ENCODE data around the gene OAT. TPM values are rescaled to one million over a fixed set of nuclear protein-coding genes. Genes with fewer than 3 reads are reported as not detected.
"Not testable (repeated sequence)": the region's sequence is repeated elsewhere in the genome, so short reads cannot be mapped to it uniquely, and the experiment has no call there.

The OAT gene
- total RNA-seq, 2 donors from 2014 or later: 22.8 to 40.9 TPM

DNA sequence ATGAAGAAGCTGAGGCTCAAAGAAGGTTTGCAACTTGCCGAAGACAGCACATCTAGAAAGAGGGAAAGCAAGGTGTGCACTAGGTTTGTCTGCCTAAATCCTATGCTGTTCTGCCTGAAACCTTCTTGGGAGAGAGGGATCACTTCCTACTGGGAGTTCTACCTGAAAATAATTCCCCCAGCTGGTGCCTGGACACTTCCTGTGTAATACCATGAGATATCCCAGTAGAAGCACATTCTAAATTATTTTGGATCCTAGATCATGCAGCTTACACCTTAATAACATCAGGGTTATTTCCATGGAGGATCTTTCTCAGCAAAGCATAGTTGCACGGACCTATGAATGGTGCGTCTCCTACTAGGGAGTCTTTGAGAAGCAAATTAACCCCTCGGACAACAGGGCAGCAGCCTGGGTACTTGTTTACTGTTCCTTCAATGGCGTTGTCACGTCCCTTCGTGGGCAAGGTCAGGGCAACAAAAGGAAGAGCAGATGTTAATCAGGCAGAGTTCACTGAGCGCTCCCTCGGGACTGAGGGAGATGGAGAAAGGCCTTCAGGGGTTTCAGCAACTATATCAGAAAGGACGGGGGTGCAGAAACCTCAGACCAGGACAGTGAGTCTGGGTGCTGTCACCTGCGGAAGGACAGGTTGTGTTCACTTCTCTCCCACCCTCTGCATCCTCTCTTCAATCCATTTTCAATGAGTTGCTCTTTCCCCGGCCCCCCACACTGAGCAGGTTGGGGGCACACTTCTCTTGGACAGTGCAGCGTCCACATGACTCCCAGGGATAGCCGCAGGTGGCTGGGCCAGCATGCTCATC lies 44.0 kb downstream of the OAT start:
- Histone ChIP-seq H3K27me3 (no peaks in the 10 kb centered on the region), H3K36me3 (replicated peaks in 1 of 2; ENCODE audit: insufficient read depth in 1 of 2, low read depth in 2 of 2) (no peaks in the 10 kb centered on the region), H3K4me1 (no peaks in the 10 kb centered on the region), H3K9me3 (no peaks in the 10 kb centered on the region), H3K4me3 (no peak overlapping the region), H3K27ac (no peak overlapping the region)
- 54 to 59% methylated on average over 12 to 14 of the region's 14 CpGs for WGBS, 2 donors
- intact Hi-C loops (cut with DNase I): no loop called here
- DNase-seq: no peak
- no peak for ATAC-seq
- TF ChIP-seq, protein P1, sequence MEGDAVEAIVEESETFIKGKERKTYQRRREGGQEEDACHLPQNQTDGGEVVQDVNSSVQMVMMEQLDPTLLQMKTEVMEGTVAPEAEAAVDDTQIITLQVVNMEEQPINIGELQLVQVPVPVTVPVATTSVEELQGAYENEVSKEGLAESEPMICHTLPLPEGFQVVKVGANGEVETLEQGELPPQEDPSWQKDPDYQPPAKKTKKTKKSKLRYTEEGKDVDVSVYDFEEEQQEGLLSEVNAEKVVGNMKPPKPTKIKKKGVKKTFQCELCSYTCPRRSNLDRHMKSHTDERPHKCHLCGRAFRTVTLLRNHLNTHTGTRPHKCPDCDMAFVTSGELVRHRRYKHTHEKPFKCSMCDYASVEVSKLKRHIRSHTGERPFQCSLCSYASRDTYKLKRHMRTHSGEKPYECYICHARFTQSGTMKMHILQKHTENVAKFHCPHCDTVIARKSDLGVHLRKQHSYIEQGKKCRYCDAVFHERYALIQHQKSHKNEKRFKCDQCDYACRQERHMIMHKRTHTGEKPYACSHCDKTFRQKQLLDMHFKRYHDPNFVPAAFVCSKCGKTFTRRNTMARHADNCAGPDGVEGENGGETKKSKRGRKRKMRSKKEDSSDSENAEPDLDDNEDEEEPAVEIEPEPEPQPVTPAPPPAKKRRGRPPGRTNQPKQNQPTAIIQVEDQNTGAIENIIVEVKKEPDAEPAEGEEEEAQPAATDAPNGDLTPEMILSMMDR (IDR thresholded peaks at IDR 0.05): no peak
- no peak for TF ChIP-seq POLR2A (IDR thresholded peaks at IDR 0.05)

DNA sequence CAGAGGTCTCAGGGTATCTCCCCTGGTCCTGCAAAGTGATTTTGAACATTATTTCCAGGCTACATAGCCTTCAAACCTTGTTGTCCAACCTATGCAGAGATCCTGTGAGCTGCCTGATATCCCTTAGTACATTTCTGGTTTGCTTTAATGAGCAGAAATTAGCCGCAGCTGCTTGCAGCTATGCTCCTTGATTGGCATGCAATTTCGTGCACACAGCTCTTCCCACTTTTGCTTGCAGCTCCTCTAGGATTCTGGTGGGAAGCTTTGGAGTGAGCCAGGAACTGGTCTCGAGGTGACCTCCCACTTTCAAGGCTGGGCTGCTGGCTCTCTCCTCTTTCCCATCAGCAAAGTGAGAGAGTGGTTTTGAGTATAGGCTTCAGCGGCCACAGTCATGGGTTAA lies 45.8 kb downstream of the OAT start:
- Histone ChIP-seq H3K4me3 (no peak overlapping the region), H3K27ac (no peak overlapping the region), H3K27me3 (no peaks in the 10 kb centered on the region), H3K9me3 (no peaks in the 10 kb centered on the region), H3K4me1 (no peaks in the 10 kb centered on the region), H3K36me3 (replicated peaks in 1 of 2; ENCODE audit: insufficient read depth in 1 of 2, low read depth in 2 of 2) (no peaks in the 10 kb centered on the region)
- no peak for TF ChIP-seq POLR2A (IDR thresholded peaks at IDR 0.05)
- TF ChIP-seq, protein P1 (IDR thresholded peaks at IDR 0.05): no peak
- DNase-seq: no peak
- no peak for ATAC-seq
- intact Hi-C loops (cut with DNase I): no loop called here
- 55 to 59% methylated on average over 4 of the region's 4 CpGs for WGBS, 2 donors

DNA sequence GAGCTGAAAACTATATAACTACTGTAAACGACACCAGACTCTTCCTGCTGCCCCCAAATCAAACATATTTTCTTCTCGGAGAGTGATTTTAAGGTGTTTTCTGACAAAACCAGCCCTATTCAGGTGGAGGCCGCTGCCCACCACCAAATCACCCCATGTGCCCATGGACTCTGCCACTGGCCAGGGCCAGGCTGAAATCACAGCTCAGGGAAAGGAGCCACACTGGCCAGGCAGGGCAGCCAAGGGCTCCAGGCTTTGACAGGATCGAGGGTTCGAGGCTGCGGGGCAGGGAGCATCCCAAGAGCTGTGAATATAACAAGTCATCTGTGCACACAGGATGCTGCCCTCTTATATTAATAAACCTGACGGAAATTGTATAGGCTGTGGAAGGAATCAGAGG lies 48.3 kb downstream of the OAT start:
- H3K4me1 ChIP-seq: no peaks in the 10 kb centered on the region
- TF ChIP-seq, protein P1 (IDR thresholded peaks at IDR 0.05): no peak
- TF ChIP-seq POLR2A (IDR thresholded peaks at IDR 0.05): no peak
- no peaks in the 10 kb centered on the region for H3K9me3 ChIP-seq
- WGBS, 2 donors: 57 to 77% methylated on average over 4 to 7 of the region's 7 CpGs
- no peak overlapping the region for H3K27ac ChIP-seq
- no peak for DNase-seq
- no peaks in the 10 kb centered on the region for H3K36me3 ChIP-seq (replicated peaks in 1 of 2; ENCODE audit: insufficient read depth in 1 of 2, low read depth in 2 of 2)
- no peak overlapping the region for H3K4me3 ChIP-seq
- no peak for ATAC-seq
- intact Hi-C loops (cut with DNase I): no loop called here
- no peaks in the 10 kb centered on the region for H3K27me3 ChIP-seq

DNA sequence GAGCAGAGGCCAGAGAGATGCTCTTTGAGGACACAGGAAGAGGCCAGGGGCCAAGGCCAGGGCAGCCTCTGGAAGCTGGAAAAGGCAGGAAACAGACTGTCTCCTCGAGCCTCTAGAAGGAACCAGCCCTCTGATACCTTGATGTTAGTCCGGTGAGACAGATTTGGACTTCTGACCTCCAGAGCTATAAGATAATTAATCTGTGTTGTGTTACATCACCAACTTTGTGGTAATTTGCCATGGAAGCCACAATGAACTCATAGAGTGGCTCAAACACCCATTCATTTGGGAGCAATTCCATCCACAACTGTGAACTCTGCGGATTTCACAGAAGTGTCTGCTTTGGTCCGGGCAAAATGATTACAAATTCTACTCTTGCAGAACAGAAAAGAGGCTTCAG lies 48.7 kb downstream of the OAT start:
- Histone ChIP-seq H3K27me3 (no peaks in the 10 kb centered on the region), H3K9me3 (no peaks in the 10 kb centered on the region), H3K4me3 (no peak overlapping the region), H3K27ac (no peak overlapping the region), H3K4me1 (no peaks in the 10 kb centered on the region), H3K36me3 (replicated peaks in 1 of 2; ENCODE audit: insufficient read depth in 1 of 2, low read depth in 2 of 2) (no peaks in the 10 kb centered on the region)
- ATAC-seq (no peak), DNase-seq (no peak)
- intact Hi-C loops (cut with DNase I): no loop called here
- 51 to 83% methylated on average over 4 of the region's 4 CpGs for WGBS, 2 donors
- no peak for TF ChIP-seq POLR2A (IDR thresholded peaks at IDR 0.05)
- TF ChIP-seq, protein P1 (IDR thresholded peaks at IDR 0.05): no peak

DNA sequence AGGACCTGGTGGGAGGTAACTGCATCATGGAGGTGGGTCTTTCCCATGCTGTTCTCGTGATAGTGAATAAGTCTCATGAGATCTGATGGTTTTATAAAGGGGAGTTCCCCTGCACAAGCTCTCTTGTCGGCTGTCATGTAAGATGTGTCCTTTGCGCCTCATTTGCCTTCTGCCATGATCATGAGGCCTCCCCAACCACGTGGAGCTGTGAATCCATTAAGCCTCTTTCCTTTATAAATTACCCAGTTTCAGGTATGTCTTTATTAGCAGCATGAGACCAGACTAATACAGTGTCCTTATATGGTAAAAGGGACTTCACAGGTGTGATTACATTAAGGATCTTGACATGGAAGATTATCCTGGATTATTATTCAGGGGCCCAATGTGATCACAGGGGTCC lies 49.2 kb downstream of the OAT start:
- intact Hi-C loops (cut with DNase I); H3K27ac ChIP-seq; H3K36me3 ChIP-seq (replicated peaks in 1 of 2; ENCODE audit: insufficient read depth in 1 of 2, low read depth in 2 of 2); DNase-seq; H3K9me3 ChIP-seq; H3K4me3 ChIP-seq; H3K4me1 ChIP-seq; H3K27me3 ChIP-seq; ATAC-seq: not testable (repeated sequence)
- WGBS, 2 donors: 50 to 54% methylated on average over 4 of the region's 4 CpGs
